Panc1 (cell line): ENCODE data around the gene PTGER4. TPM values are rescaled to one million over a fixed set of nuclear protein-coding genes. Genes with fewer than 3 reads are reported as not detected.

Source experiments
- ATAC-seq: fragments of 200-7000 bp; cut with Tn5 transposase; 2 replicates; pipeline ENCODE4 v1.9.1; 2020; ENCODE audit warnings: mild to moderate bottlenecking, moderate library complexity
- BruUV-seq: library from RNA; stranded (reverse); fragments of 400-500 nt; replicated peaks from 2 replicates; lab custom pipeline; 2021; lab: Mats Ljungman, UMichigan
- CTCF ChIA-PET: fragments of 300-600 bp; sonication (Branson Sonifier 250); formaldehyde crosslinking; loops from one replicate; lab custom pipeline; 2022; ENCODE audit warnings: antibody characterized with exemption; lab: Charles Lee
- POLR2A ChIA-PET: fragments of 300-600 bp; sonication (Branson Sonifier 250); formaldehyde crosslinking; loops from one replicate; lab custom pipeline; 2022; ENCODE audit warnings: antibody characterized with exemption; lab: Charles Lee
- DNase-seq: peaks from one replicate; pipeline ENCODE4 v3.0.0-alpha.2; 2010; ENCODE audit warnings: low read depth, low spot score
- H3K27ac ChIP-seq: 2 replicates; pipeline ENCODE4 v1.5.1; 2011; ENCODE audit warnings: mild to moderate bottlenecking, low read length, inconsistent platforms
- H3K27me3 ChIP-seq: fragments of 200-500 bp; sonication (Bioruptor generic); 2 replicates; pipeline ENCODE4 v1.6.0; 2014; ENCODE audit warnings: low read length, inconsistent platforms; ENCODE audit not compliant: control insufficient read depth, insufficient read depth
- H3K36me3 ChIP-seq: fragments of 200-500 bp; sonication (Bioruptor generic); 2 replicates; pipeline ENCODE4 v1.5.1; 2014; ENCODE audit warnings: inconsistent platforms, mild to moderate bottlenecking, low read length, moderate library complexity; ENCODE audit not compliant: control insufficient read depth, insufficient read depth
- H3K4me1 ChIP-seq: 2 replicates; pipeline ENCODE4 v1.5.1; 2011; ENCODE audit warnings: inconsistent platforms, mild to moderate bottlenecking, low read length, moderate library complexity; ENCODE audit not compliant: control insufficient read depth, insufficient read depth
- H3K4me3 ChIP-seq, 2 experiments: 2 replicates each; pipeline ENCODE4 v1.5.1; 2011 to 2012; ENCODE audit warnings: low read depth in 2 of 2, low read length in 2 of 2, mild to moderate bottlenecking in 2 of 2, inconsistent platforms in 1 of 2, moderate library complexity in 1 of 2
- H3K9me3 ChIP-seq: fragments of 200-500 bp; sonication (Bioruptor generic); 2 replicates; pipeline ENCODE4 v1.5.1; 2014; ENCODE audit warnings: low read depth, mild to moderate bottlenecking, inconsistent platforms, low read length, moderate library complexity; ENCODE audit not compliant: control insufficient read depth, insufficient read depth
- POLR2AphosphoS5 ChIP-seq: IDR thresholded peaks from 2 replicates; pipeline ENCODE4 v1.6.1; 2012; ENCODE audit warnings: mild to moderate bottlenecking, low read depth, low read length, moderate library complexity
- REST ChIP-seq, 2 experiments: IDR thresholded peaks; 2 replicates each; pipeline ENCODE4 v1.6.1; 2011 to 2012; ENCODE audit warnings: low read depth in 2 of 2, control low read depth in 1 of 2, low read length in 1 of 2, mild to moderate bottlenecking in 1 of 2, moderate library complexity in 1 of 2; ENCODE audit not compliant: insufficient read depth in 1 of 2
- SIN3A ChIP-seq: IDR thresholded peaks from 2 replicates; pipeline ENCODE4 v1.6.1; 2012; ENCODE audit warnings: low read depth, mild to moderate bottlenecking, low read length, moderate library complexity, borderline replicate concordance; ENCODE audit not compliant: insufficient read depth
- TCF7L2 ChIP-seq: IDR thresholded peaks from 2 replicates; pipeline ENCODE4 v1.6.1; 2011; ENCODE audit warnings: mild to moderate bottlenecking, low read depth, low read length, inconsistent platforms
- in situ Hi-C: cut with HindIII; loops from 2 replicates; pipeline ENCODE4 v1.10.0; 2016; ENCODE audit warnings: low sequenced_read_pairs, low pct_unique_long_range_greater_than_20kb
- intact Hi-C: fragments of 100-400 bp; cut with micrococcal nuclease; formaldehyde crosslinking; loops from one replicate; pipeline ENCODE4 v1.10.0; 2022; ENCODE audit not compliant: unreplicated experiment
- total RNA-seq: library from RNA; stranded (reverse); gene quantifications from one replicate; pipeline ENCODE4 v1.2.1, GENCODE V29; 2021; ENCODE audit not compliant: unreplicated experiment
- TF ChIP-seq, protein P1 (sequence below): fragments of 450-650 bp; IDR thresholded peaks from 2 replicates; pipeline ENCODE4 v1.5.1; 2017; ENCODE audit warnings: mild to moderate bottlenecking

PTGER4 gene
- total RNA-seq, 1 experiment from 2014 or later, result 20.0 TPM

DNA sequence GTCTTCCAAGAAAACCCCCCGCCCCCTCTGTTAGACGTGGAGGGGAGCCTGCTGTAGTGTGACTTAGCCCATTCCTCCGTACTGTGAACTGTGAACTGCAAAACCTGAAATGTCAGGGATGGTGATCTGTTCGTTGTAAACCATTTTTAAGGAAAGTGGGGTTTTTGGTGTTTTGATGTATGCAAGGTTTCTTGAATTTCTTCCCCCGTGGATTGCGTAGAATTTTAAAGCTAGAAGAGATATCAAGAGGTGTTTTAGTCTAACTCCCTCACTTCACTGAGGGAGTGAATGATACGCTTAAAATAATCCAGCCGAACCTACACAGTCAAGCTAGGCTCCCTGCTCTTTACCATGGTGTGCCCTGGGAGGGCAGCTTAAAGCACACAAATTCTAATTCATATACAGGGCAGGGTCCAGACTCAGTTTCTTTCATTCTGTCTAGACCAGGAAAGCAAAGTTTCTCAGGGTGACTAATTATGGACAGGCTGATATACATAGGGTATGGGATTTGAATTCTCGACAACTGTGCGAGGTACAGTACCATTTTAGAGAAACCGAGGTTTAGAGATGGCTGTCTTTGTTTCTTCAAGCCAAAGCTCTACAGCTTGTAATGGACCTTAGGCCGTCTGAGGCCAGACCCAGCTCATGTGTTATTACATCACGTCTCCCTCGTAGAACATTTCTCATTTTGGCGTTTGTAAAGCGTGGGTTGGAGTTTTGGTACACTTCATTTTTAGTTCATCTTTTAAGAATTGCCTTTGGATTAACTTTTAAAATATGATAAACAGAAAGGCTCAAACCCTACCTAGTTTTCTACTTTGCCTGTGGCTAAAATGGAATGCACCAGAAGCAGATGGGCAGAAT, 2.7 kb downstream of the PTGER4 start:
- no TSS peak for BruUV-seq
- intact Hi-C loops, result loop anchor here (10.0 kb wide), 1 partner anchor 518 kb away; no protein-coding TSS in a partner anchor
- CTCF ChIA-PET, result interaction anchor here (0.5 to 0.6 kb wide), 2 partner anchors 113 to 298 kb away, joined by 3 to 6 read pairs; no protein-coding TSS in a partner anchor
- Histone ChIP-seq H3K9me3 (no peaks in the 10 kb centered on the region), H3K36me3 (no peaks in the 10 kb centered on the region; the same call in 1 of the 2 replicates), H3K27me3 (no peaks in the 10 kb centered on the region), H3K4me3 (peak overlapping the region; percentile 72 to 92), H3K4me1 (peaks cover 49% of the 10 kb centered on the region), H3K27ac (peak overlapping the region; percentile 91)
- in situ Hi-C loops, result no loop called here
- TF ChIP-seq, protein P1, sequence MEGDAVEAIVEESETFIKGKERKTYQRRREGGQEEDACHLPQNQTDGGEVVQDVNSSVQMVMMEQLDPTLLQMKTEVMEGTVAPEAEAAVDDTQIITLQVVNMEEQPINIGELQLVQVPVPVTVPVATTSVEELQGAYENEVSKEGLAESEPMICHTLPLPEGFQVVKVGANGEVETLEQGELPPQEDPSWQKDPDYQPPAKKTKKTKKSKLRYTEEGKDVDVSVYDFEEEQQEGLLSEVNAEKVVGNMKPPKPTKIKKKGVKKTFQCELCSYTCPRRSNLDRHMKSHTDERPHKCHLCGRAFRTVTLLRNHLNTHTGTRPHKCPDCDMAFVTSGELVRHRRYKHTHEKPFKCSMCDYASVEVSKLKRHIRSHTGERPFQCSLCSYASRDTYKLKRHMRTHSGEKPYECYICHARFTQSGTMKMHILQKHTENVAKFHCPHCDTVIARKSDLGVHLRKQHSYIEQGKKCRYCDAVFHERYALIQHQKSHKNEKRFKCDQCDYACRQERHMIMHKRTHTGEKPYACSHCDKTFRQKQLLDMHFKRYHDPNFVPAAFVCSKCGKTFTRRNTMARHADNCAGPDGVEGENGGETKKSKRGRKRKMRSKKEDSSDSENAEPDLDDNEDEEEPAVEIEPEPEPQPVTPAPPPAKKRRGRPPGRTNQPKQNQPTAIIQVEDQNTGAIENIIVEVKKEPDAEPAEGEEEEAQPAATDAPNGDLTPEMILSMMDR, result no peak
- TF ChIP-seq POLR2AphosphoS5 (no peak), SIN3A (no peak), REST (IDR thresholded peaks at IDR 0.05; ENCODE audit: insufficient read depth in 1 of 2, low read depth in 2 of 2, low read length in 1 of 2) (no peak), TCF7L2 (no peak)
- ATAC-seq (no peak), DNase-seq (no peak)
- POLR2A ChIA-PET, result interaction anchor here (0.6 kb wide), 1 partner anchor 44 kb away, joined by 3 read pairs; no protein-coding TSS in a partner anchor

DNA sequence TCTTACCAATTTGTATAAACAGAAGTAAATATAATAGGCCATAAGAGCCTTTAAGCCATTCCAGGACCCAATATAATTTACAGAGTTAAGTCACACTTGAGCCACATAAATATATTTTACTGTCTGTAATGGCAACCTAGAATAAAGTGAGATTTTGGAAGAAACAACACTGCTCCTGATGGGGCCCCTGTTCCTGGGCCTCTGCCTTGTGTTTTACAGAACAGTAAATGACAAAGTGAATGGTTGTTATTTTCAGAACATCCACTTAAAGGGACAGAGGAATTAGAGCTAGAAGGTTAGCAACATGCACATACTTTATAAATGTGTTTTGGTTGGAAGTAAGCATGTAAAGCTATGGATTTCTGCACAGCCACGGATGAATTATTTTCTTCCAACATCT, 3.6 kb downstream of the PTGER4 start:
- peak overlapping the region; percentile 91 for H3K27ac ChIP-seq
- TSS peak; percentile 53 for BruUV-seq
- no peaks in the 10 kb centered on the region; the same call in 1 of the 2 replicates for H3K36me3 ChIP-seq
- intact Hi-C loops (loop anchor here (10.0 kb wide), 1 partner anchor 519 kb away; no protein-coding TSS in a partner anchor), in situ Hi-C loops (no loop called here)
- H3K27me3 ChIP-seq, result no peaks in the 10 kb centered on the region
- no peak for DNase-seq
- H3K4me1 ChIP-seq, result peaks cover 48% of the 10 kb centered on the region
- H3K9me3 ChIP-seq, result no peaks in the 10 kb centered on the region
- H3K4me3 ChIP-seq, result peak overlapping the region; percentile 72 to 92
- ChIA-PET POLR2A (no interaction called here), CTCF (interaction anchor here (1.1 kb wide), 1 partner anchor 970 kb away, joined by 4 read pairs; no protein-coding TSS in a partner anchor)
- ATAC-seq, result no peak
- no peak for TF ChIP-seq TCF7L2
- TF ChIP-seq, protein P1, result no peak
- TF ChIP-seq REST (IDR thresholded peaks at IDR 0.05; ENCODE audit: insufficient read depth in 1 of 2, low read depth in 2 of 2, low read length in 1 of 2), result no peak
- no peak for TF ChIP-seq SIN3A
- TF ChIP-seq POLR2AphosphoS5, result no peak
